LNCaP clone FGC (cell line): ENCODE results near the gene WWP2.
"Not testable (repeated sequence)": the region's sequence is repeated elsewhere in the genome, so short reads cannot be mapped to it uniquely, and the experiment has no call there.

Experiments
- DNase-seq: peaks from one replicate; pipeline ENCODE4 v3.0.0-alpha.2; 2011; ENCODE audit warnings: low read depth
- H3K4me3 ChIP-seq: 2 replicates; pipeline ENCODE4 v1.5.1; 2011; ENCODE audit warnings: mild to moderate bottlenecking, low read depth, low read length, control low read depth
- TF ChIP-seq, protein P1 (sequence below): IDR thresholded peaks from 2 replicates; pipeline ENCODE4 v1.5.1; 2012; ENCODE audit warnings: mild to moderate bottlenecking; ENCODE audit not compliant: control insufficient read depth, insufficient read depth; ENCODE audit errors: extremely low read depth

WWP2 gene

DNA sequence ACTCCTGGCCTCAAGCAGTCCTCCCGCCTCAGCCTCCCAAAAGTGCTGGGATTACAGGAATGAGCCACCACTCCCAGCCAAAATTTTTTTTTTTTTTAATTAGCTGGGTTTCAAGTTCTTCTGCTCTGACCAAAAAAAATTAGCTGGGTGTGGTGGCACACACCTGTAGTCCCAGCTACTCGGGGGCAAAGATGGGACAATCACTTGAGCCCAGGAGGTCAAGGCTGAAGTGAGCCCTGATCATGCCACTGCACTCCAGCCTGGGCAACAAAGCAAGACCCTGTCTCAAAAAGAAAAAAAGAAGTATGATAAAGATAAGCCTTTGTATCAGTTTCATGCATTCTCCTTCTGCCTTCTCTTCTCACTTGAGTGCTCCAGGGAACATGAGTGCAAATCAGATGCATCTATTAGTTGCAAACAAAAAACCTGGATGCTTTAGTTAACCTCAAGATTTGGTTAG lies 37.7 kb upstream of the WWP2 start:
- TF ChIP-seq, protein P1, sequence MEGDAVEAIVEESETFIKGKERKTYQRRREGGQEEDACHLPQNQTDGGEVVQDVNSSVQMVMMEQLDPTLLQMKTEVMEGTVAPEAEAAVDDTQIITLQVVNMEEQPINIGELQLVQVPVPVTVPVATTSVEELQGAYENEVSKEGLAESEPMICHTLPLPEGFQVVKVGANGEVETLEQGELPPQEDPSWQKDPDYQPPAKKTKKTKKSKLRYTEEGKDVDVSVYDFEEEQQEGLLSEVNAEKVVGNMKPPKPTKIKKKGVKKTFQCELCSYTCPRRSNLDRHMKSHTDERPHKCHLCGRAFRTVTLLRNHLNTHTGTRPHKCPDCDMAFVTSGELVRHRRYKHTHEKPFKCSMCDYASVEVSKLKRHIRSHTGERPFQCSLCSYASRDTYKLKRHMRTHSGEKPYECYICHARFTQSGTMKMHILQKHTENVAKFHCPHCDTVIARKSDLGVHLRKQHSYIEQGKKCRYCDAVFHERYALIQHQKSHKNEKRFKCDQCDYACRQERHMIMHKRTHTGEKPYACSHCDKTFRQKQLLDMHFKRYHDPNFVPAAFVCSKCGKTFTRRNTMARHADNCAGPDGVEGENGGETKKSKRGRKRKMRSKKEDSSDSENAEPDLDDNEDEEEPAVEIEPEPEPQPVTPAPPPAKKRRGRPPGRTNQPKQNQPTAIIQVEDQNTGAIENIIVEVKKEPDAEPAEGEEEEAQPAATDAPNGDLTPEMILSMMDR: no peak
- no peak for DNase-seq
- H3K4me3 ChIP-seq: no peak overlapping the region

DNA sequence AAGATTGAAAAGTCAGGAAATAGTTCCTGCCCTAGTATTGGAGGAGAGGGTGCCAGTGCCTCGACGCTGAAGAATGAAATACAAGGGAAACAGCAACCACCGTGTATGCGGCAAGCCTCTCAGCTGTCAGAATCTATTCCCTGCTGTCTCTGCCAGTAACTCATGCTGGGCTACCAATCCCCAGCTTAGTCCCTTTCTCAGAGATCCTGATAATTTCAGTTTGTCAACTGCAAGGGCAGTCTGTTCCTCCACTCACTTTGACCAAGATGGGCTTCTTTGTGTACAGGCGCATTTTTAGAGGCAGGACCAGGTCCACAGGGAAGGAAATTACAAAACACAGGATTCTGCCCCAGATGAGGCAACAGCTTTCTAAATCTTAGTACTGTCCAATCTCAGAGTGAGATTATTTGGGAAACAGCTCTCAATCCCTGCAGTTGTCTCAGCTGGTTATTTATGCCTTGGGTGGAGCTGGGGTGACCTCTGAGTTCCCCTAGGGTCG lies 37.1 kb upstream of the WWP2 start:
- no peak overlapping the region; the same call in 1 of the 2 replicates for H3K4me3 ChIP-seq
- DNase-seq: no peak
- TF ChIP-seq, protein P1: no peak

DNA sequence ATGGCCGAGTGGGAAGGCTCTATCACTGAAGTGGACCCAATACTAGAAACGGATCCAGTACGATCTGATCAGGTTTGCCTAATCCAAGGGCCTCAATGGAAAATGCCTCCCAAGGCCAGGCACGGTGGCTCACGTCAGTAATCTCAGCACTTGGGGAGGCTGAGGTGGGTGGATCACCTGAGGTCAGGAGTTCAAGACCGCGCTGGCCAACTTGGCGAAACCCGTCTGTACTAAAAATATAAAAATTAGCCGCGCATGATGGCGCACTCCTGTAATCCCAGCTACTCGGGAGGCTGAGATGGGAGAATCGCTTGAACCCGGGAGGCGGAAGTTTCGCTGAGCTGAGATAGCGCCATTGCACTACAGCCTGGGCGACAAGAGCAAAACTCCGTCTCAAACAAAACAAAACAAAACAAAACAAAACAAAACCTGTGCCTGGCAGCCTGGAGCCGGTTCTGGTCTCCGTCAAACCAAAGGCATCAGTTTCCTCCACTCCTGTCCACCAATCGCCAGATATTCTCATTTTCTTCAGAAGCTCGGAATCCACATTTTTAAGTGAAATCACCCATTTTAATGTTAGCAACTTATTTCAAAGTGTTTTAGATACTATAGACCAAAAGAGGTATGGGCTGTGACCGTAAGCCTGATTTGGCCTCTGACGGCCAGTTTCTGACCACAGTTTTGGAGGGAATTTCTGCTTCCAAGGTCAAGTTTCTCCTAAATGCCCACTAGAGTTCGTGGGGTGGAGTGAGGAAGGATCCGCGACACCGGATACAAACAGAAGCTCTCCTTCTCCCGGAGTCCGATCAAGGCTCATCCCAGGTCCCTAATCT lies 36.4 kb upstream of the WWP2 start:
- TF ChIP-seq, protein P1: no peak
- peak overlapping the region; percentile 65 for H3K4me3 ChIP-seq
- DNase-seq: no peak

DNA sequence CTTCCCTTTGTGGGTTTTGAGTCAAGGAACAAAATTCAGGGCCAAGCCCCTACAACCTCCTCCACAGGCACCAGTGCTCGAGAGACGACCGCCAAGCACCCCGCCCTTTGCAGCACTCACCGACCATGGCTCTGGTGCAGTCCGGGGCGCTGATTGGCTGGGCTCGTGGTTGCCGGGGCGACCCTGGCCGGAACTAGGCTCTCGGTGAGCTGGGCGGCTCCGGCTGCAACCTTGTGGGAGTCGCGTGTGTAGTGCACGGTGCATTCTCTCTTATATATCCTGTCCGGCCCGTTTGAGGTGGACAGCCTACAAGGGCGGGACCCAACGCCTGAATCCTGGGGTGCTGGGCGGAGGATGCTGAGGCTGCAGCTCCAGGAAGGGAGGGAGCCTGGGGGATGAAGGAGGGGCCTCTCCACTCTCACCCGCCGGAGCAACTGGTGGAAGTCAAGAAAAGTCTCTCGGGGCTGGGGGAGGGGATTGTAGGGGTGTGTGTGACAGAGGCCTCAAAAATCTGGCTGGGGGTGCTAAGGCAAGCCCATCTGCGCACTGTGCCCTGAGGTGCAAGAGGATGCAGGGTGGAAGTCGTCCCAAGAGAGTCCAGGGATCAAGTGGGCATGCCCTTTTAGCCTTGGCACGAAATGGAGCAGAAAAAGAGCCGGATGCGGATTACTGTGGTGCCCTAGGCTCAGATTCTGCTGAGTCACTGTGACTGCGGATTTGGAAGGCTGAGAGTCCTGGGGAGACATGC lies 35.6 kb upstream of the WWP2 start, which contains the start of gene NQO1:
Gene NQO1, minus strand, starts transcription at position 248 of the 748 bp plus-strand sequence. Its CDS starts 121 bp downstream, at position 127.
- H3K4me3 ChIP-seq: peak within 1 kb of the TSS; percentile 65
- DNase-seq: peak; percentile 85
- TF ChIP-seq, protein P1: no peak

DNA sequence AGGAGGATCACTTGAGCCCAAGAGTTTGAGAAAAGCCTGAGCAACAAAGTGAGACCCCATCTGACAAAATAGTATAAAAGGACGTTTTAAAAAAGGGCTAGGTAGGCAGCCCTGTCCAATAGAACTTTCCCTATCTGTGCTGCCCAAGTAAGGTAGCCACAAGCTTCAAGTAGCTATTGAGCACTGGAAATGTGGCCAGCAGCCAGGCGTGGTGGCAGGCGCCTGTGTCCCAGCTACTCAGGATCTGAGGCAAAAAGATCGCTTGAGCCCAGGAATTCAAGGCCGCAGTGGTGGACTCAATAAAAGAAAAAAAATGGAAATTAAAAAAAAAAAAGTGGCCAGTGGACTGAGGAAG lies 34.2 kb upstream of the WWP2 start:
- no peak for DNase-seq
- no peak overlapping the region for H3K4me3 ChIP-seq
- TF ChIP-seq, protein P1: no peak

DNA sequence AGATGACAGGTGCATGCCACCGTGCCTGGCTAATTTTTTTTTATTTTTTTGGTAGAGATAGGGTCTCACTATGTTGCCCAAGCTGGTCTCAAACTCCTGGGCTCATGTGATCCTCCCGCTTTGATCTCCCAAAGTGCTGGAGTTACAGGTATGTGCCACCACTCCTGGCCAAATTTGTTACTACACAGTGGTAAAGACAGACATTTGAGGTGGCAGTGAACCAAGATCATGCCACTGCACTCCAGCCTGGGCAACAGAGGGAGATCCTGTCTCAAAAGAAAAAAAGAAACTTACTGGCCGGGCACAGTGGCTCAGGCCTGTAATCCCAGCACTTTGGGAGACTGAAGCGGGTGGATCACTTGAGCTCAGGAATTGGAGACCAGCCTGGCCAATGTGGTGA lies 33.1 kb upstream of the WWP2 start:
- not testable (repeated sequence) for H3K4me3 ChIP-seq, DNase-seq

DNA sequence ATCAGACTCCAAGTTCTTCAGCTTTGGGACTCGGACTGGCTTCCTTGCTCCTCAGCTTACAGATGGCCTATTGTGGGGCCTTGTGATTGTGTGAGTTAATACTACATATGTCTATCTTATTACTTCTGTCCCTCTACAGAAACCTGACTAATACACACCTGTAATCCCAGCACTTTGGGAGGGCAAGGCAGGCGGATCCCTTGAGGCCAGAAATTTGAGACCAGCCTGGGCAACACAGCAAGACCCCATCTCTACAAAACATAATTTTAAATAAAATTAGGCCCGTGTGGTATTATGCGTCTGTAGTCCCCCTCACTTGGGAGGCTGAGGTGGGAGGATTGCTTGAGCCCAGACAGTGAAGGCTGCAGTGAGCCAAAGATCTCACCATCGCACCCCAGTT lies 30.9 kb upstream of the WWP2 start:
- H3K4me3 ChIP-seq, DNase-seq: not testable (repeated sequence)
